ENCODE data around the gene PDGFB. TPM values are rescaled to one million over a fixed set of nuclear protein-coding genes. Genes with fewer than 3 reads are reported as not detected.

PDGFB gene
- total RNA-seq, 1 experiment from 2014 or later, result 9.8 TPM

DNA sequence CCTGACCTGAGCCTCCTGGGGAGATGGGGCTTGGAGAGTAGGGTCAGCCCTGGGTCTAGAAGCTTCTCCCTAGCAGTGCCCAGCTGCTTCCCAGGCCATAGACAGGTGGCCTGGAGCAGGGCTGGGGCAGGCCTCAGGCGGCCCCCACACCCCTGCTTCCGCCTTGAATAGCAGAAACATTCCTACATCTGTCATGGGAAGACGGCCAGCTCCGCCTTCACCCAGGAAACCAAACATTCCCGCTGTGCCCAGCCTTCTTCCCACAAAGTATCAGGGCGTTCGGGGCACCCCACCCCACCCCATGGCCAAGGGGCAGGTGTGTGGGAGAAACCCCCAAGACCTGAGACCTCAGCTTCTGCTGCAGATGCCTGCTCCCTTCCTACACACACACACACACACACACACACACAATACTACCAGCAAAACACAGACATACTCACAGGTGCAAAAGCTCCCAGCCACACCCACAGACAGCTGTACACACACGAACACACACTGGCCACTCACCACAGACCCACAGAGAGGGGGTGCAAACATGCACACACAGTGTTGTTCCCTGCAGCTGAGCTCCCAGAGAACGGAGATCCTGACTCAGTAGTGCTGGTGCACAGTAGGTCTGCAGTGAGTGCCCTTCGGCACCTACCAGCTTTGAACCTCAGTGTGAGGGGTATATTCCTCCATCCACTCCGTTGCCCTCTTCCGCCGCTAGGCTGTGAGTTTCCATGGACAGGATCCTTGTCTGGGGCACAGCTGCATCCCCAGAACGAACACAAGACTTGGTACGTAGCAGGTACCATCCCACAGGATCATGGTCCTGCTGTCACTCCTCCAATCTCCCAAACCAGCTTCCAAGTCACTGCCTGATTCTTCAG, 37.4 kb downstream of the PDGFB start:
- peak; percentile 75 for DNase-seq (ENCODE audit: low spot score)

DNA sequence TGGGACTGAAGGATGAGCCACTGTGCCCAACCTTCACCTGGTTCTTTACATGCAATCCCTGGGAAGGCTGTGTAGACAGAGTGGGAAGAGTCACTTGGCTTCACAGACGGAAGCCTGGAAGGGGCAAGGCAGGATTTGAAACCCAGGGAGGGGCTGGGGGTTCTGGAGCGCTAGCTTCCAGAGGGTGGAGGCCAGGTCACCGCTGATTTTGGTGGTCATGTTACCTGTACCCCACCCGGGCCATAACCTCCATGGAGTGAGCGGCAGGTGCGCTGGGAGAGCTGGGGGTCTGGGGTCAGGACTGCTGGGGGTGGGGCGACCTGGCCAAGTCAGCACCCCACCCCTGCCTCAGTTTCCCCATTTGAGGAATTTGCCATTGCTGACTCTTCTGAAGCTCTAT, 38.3 kb downstream of the PDGFB start:
- DNase-seq (ENCODE audit: low spot score), result no peak

DNA sequence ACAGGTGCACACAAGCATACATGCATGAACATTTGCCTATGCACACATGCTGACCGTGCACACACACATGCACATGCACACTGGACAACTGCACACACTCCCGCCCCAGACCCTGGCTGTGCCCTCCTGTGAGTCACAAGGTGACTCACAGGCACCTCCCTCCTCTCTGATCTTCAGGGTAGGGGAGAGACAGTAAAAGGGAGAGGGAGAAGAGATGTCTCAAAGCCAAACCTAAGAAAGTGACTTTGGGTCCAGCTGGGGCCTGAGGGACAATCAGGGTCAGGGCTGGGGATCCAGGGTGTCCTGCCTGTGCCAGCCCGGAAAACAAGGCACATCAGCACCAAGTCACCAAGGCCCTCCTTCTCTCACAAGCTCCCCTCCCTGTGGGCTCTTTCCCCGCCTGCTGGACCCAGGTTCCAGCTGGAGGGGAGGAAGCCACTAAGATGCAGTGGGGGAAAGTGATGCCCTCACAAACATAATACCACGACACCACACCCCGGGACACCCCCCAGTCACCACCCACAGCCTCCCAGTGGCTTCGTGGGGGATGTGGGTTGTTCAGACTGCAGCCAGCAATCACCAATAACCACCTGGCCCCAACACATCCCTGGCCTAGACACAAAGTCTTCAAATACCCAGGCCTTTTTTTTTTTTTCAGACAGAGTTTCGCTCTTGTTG, 39.3 kb downstream of the PDGFB start:
- DNase-seq (ENCODE audit: low spot score), result peak; percentile 83

DNA sequence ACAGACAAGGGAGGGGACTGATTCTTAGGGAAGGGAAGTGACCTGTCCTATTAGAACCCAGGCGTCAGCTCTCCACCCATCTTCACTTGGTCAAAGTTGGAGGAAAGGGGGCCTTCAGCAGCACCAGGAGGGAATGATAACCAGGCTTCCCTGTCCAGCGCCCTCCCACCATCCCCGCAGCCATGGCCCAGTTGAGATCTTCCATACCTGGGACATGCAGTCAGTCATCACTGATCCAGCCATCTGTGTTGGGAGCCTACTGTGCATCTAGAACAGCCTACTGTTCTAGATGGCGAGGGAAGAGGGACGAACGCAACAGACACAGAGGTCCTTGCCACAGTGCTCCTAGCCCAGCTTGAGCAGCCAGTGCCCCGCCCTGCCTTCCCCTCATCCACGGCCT, 40.6 kb downstream of the PDGFB start:
- DNase-seq (ENCODE audit: low spot score), result no peak

DNA sequence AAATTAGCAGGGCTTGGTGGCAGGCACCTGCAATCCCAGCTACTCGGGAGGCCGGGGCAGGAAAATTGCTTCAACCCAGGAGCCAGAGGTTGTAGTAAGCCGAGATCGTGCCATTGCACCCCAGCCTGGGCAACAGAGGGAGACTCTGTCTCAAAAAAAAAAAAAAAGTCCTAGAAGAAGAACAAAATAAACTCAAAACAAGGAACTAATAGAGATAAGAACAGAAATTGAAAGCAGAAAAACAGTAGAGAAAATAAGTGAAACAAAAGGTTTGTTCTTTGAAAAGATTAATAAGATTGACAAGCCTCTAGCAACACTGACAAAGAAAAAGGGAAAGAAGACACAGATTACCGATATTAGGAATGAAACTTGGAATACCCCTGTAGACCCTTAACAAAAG, 47.2 kb downstream of the PDGFB start:
- no peak for DNase-seq (ENCODE audit: low spot score)

DNA sequence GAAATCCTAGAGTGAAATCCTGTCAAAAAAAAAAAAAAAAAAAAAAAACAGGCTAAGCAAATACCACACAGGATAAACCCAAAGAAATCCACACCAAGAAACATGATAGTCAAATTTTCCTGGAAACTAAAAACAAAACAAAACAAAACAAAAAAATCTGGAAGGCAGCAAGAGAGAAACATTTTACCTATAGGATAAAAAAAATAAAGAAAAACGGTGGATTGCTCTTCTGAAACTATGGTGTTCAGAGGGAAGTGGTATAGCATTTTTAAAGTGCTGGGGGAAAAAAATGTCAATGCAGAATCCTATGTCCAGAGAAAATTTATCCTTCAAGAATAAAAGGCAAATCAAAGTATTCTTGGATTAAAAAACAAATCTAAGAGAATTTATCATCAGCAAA, 50.7 kb downstream of the PDGFB start:
- no peak for DNase-seq (ENCODE audit: low spot score)

DNA sequence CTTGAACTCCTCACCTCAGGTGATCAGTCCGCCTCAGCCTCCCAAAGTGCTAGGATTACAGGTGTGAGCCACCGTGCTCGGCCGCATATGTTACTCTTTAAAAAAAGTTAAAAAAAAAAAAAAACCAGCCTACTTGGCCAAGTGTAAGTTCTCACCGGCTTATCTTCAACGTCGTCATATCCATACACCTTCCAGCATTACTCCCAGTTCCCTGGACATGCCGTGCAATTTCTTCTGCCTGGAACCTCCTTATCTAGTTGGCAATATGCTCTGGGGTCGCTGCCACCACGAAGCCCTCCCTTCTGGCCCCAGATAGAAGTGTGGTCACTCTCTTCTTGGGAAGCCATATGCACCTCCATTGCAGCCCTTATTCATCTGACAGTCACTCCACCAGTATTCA, 56.0 kb downstream of the PDGFB start:
- no peak for DNase-seq (ENCODE audit: low spot score)

DNA sequence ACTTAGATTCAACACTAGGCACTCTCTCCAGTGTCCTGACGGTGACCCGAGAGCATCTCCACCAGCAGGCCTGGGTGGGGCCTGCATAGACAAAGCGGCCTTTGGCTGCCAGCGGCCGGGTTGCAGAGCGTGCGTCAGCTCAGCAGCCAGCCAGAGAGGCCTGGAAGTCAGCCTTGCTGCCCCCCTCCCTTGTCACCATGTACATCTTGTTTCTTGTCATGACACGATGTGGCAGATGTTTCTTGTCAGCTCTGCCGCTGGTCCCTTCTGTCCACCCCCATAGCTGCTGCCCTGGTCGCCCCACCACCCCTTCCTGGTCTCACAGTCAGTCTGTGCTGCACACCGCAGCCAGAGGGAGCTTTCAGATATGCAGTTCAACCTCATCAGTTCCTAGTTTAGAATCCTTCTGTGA, 59.2 kb downstream of the PDGFB start:
- DNase-seq (ENCODE audit: low spot score), result no peak

DNA sequence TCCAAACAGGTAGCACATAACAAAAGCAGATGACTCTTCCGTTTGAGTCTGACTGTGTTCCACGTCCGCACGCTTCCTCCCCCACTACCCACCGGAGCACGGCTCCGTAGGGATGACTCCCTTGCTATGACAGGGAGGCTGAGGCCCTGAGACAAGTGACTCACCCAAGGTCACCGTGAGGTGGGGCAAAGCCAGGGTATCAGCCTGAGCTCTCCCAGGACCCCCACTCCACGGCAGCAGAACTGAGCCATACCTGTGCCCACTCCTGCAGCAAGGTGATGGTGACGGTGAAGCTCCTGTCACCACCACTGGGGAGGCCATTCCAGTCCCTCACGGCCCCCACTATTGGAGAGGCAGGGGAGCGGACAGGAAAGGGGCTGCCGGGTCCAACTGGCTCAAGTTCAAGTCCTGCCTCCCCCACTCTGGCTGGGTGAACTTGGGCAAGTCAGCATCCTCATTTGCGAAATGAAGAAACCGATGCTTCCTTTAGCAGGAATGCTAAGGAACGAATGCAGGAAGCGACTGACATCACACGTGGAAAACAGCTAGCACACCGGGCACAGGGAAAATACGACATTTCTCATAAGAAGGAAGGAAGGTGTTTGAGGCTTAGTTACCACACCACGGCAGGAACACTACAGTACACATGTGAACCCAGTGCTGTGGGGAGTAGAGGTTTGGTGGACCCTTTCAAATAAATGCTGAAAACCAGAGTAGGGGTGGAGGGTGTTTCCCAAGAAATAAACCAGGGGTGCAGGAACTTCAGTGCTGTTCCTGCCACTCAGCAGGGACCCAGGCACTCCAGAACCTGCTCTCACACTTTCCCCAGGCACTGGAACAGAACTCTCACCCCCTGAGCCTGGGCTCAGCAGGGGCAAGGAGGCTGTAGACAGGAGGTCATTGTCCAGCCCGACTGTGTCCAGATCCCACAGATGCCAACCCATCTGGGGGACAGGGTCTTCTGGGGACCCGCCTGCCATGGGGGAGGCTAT, 59.9 kb downstream of the PDGFB start:
- DNase-seq (ENCODE audit: low spot score), result no peak

DNA sequence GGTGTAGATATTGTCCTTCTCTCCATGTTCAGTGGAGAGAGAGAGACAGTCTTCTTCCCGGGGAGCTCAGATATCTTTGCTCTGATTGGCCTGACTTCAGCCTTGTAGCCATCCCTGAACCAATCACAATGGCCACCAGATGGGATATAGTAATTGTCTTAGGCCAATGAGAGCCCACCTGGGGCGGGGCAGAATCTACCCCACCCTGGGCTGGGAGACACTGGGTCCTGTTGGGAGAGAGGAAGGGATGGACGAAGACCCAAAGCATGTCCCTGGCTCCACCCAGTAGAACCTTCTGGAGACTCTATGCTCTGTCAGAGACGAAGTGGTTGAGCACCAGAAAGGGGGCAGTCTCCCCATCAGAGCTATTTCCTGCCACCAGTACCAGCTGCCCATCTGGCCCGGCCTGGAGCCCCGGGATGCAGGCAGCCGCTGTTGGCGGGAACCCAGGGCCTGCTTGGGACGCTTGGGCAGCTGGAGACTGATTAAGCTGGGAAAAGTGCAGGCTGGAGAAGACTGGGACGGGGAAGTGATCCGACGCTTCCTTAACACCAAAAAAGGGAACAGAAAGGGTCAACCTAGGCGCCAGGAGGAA, 60.7 kb downstream of the PDGFB start:
- peak; percentile 48 for DNase-seq (ENCODE audit: low spot score)

DNA sequence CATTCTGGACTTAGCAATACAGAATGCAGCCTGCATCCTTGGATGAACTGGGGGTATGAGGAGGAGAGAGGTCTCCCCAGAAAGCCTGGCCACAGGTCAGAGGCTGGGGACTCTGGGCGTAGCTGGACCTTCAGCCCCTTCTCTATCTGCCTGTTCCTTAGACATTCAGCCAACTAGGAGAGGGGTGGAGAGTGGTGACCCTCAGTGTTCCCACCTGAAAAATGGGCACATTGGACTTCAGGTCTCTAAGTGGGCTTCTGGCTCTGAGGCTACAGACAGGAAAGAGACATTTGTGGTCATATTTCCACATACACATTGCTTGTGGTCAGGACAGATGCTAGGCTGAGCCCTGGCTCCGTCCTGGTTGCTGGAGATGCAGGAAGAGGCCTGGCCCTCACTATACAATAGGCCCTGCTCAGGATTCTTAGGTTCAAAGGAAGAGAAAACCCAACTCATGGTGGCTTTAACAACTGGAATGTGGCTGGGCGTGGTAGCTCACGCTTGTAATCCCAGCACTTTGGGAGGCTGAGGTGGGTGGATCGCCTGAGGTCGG, 62.2 kb downstream of the PDGFB start:
- no peak for DNase-seq (ENCODE audit: low spot score)

DNA sequence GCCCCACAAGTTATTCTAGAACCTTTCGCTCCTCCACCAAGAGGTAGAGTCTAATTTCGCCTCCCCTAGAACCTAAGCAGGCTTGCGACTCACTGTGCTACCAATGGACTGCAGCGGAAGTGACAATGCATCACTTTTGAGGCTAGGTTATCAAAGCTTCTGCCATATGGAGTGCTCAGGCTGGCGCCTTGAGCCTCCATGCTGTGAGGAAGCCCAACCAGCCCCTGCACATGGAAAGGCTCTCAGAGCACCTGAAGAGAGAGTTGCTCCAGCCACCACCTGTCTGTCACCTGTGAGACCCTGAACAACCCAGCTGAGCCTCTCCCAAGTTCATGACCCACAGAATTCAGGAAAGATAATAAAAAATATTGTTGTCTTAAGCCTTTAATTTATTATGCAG, 63.0 kb downstream of the PDGFB start:
- DNase-seq (ENCODE audit: low spot score), result no peak

DNA sequence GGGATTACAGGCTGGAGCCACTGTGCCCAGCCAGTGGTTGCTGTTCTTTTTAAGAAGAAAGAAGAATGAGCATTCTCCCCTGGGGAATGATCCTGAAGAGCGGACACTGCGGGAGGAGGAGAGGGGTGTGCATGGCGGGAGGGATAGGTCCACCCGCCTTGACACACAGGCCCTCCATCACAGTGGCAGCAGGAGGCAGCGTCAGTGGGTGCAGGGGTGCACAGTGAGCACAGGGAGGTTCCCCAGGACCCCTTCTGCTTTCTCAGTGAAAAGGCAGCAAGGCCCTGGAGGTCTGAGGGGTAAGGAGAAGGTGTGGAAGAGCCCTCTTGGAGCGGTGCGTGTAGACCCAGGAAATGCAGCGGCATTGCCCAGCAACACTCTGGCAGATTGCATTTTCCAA, 63.4 kb downstream of the PDGFB start:
- no peak for DNase-seq (ENCODE audit: low spot score)

DNA sequence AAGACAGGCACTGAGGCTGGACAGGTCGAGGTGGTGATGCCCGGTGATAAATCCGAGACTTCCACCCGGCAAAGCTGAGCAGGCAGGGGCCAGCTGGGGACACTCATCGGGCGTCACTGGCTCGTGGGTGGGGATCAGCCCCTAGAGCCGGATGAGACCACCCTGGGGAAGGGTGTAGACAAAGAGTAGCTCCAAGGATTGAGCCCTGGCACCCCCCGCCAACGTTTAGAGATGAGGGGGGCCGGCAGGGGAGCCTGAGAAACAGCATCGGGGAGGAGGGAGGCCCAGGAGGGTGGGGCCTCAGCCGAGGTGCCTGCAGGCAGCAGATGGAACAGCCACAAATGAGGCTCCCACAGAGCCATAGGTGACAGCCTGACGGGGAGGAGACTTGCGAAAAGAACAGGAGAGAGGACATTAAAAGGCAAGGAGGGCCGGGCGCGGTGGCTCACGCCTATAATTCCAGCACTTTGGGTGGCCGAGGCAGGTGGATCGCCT, 64.9 kb downstream of the PDGFB start:
- no peak for DNase-seq (ENCODE audit: low spot score)

DNA sequence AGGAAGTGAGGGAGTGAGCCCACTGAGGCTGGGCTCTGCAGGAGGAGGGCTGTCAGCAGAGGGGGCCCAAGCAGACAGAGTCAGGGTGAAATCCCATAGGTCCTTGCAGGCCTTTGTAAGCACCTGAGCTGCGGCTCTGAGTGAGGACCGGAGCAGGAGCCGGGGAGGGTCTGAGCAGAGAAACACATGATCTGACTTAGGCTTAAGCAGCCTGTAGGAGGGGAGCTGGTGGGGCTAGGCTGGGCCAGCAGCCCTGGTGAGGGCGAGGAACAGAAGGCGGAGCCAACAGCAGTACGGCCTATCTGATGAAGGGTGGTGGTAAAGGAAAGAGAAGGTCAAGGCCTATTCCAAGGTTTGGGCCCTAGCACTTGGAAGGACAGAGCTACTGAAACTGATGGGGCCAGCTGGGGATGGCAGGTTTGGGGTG, 65.4 kb downstream of the PDGFB start:
- DNase-seq (ENCODE audit: low spot score), result no peak

DNA sequence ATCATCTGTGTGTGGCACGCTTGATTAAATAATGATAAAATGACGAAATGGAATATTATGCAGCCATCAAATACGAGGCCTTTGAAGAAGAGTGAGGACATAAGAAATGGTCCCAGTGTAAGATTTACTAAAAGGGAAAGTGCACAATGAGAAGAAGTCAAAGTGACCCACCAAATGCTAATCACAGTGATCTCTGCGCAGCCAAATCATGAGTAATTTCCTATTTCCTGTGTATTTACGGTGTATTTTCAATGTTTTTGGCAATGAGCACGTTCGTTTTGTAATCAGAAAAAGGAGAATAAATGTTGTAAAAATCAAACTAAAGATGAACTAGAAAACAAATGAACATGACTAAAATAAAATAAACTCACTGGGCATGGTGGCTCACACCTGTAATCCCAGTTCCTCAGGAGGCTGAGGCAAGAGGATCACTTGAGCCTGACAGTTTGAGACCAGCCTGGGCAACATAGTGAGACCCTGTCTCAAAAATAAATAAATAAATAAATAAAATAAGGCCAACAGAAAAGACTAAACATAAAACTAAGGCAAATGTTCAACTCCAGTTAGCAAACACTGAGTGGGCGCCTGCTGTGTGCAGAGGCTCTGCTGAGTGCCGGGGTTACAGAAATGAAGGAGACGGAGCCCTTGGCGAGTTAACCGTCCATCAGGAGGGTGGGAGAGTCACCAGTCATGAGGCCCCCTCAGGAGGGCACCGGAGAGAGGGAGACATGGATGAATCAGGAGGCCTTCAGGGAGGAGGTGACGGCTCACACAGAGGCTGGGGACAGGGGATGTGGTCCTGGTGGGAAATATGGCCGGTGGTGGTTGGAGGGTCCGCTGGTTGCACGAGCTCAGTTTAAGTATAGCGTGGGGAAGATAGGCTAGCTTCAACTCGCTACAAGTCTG, 66.3 kb downstream of the PDGFB start:
- DNase-seq (ENCODE audit: low spot score), result peak; percentile 10

DNA sequence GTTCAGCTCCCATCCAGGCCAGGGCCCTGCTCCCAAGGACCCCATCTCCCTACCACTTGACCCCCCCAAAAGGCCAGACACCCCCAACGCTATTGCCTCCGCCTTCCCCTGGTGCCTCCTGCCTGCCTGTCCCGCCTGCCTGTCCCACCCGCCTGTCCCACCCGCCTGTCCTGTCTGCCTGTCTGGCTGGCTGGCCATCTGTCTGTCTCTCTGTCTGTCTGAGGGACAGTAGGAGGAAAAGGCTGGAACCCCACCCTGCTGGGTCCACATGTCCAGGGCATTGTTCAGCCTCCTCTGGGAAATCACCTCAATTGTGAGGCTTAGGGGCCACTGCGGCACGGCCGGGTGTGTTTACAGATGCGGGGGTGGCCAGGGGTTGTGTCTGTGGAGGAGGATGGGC, 67.0 kb downstream of the PDGFB start:
- no peak for DNase-seq (ENCODE audit: low spot score)

DNA sequence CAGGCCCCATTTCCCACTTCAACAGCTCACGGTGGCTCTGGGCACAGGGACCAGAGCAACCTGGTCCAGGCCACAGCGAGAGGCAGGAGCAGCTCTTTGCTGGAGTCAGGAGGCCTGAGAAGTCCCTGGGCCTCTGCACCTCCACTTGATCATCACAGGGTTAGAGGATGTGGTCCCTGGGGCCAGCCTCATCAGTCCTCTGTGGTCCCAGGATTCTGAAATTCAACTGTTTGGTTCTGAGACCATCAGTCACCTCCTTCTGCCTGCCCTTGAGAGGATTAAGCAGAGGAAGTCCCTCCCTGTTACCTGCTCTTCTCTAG, 67.4 kb downstream of the PDGFB start:
- DNase-seq (ENCODE audit: low spot score), result no peak

DNA sequence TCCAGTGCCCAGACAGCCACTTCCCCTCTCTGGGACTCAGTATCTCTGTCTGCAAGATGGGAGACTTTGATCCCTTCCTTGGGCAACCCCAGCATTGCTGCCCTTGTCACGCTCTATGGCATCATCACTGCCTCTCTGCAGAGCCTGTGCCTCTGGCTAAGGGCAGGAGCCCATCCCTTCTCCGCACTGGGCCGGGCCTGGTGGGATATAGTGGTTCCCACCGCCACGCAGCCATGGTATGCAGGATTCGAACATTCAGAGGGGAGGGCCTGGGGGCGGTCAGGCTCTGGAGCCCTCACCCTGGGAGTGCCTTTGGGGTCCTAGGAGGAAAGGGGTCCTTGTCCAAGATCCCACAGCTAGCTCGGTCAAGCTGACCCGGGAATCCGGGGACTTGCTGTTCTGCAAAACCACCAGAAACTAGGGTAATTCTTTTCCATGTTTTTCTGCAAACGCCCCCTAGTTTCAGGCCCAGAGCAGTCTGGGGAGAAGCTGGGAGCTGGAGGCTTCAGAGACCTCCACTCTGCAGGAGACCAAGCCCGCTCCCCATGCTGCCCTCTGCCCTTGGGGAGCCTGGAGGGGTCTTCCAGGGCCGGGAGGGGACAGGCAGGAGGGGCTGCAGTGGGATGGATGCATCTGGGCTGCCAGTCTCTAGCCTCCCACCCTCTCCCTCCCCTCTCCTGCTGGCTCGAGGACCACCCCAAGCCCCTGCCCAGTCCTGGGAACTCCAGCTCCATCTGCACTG, 67.9 kb downstream of the PDGFB start:
- no peak for DNase-seq (ENCODE audit: low spot score)

Measured in A172 (cell line).